ENCODE results near the gene AIDA. TPM values are rescaled to one million over a fixed set of nuclear protein-coding genes. Genes with fewer than 3 reads are reported as not detected.

The AIDA gene
- total and polyA plus RNA-seq, 12 donors: 29.5 to 68.4 (median 43.6) TPM

DNA sequence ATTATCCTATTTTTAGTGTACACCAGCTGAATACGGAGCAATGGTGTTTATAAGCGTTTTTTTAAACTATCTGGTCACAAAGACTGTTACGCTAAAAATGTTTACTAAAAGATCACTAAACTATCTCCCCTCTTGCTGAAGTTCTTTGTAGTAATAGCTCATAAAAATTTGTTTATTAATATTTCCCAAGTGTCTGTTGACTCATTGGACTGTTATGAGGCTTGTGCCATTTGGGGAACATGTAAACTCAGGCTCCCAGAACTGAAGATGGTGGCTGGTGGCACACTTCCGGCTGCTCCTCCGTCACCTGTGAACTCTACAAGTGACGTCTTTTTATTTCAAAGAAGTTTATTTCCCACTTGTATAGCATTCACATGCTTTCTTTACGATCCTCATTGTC lies 46.3 kb downstream of the AIDA start:
- no peak overlapping the region for H3K27ac ChIP-seq
- WGBS, 2 donors: 92 to 93% methylated on average over 7 of the region's 7 CpGs

GRCh38 chr1:222663431-222663934 lies 48.8 kb downstream of the AIDA start:
- TF ChIP-seq, protein P1, sequence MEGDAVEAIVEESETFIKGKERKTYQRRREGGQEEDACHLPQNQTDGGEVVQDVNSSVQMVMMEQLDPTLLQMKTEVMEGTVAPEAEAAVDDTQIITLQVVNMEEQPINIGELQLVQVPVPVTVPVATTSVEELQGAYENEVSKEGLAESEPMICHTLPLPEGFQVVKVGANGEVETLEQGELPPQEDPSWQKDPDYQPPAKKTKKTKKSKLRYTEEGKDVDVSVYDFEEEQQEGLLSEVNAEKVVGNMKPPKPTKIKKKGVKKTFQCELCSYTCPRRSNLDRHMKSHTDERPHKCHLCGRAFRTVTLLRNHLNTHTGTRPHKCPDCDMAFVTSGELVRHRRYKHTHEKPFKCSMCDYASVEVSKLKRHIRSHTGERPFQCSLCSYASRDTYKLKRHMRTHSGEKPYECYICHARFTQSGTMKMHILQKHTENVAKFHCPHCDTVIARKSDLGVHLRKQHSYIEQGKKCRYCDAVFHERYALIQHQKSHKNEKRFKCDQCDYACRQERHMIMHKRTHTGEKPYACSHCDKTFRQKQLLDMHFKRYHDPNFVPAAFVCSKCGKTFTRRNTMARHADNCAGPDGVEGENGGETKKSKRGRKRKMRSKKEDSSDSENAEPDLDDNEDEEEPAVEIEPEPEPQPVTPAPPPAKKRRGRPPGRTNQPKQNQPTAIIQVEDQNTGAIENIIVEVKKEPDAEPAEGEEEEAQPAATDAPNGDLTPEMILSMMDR (IDR thresholded peaks at IDR 0.05): no peak
- intact Hi-C loops (cut with DNase I): no loop called here
- no peak overlapping the region for H3K4me3 ChIP-seq

More for the DNA sequence above, 46.3 kb downstream of the AIDA start:
- H3K9me3 ChIP-seq: no peaks in the 10 kb centered on the region
- no peaks in the 10 kb centered on the region for H3K27me3 ChIP-seq
- DNase-seq (no peak), ATAC-seq (no peak)
- intact Hi-C loops (cut with DNase I): no loop called here
- no peaks in the 10 kb centered on the region for H3K4me1 ChIP-seq
- H3K4me3 ChIP-seq: no peak overlapping the region
- H3K36me3 ChIP-seq: peaks cover 0 to 86% (median 58%) of the 10 kb centered on the region in 9 donors
- TF ChIP-seq, protein P1 (IDR thresholded peaks at IDR 0.05): no peak

DNA sequence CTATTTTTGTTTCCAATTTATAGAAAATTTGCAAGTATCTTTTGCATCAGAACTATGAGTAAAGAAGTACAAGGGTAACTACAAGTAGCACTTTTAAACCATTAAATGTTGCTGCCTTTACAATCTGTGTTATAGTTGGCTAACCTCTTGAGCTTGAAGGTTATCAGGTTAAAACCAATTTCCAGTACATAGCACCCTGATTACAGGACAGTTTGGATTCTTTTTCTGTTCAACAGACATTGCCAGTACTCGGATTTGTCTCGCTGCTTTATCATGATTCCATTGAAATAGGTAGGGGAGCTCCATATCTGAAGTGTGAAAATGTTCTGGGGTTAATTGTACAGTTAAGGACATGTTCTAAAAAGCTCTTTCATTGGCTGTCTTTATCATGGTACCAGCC lies 54.4 kb downstream of the AIDA start:
- Histone ChIP-seq H3K27me3 (no peaks in the 10 kb centered on the region), H3K4me3 (no peak overlapping the region), H3K36me3 (peaks cover 0 to 100% (median 58%) of the 10 kb centered on the region in 9 donors), H3K4me1 (peaks cover 0 to 18% (median 0%) of the 10 kb centered on the region in 9 donors), H3K27ac (no peak overlapping the region), H3K9me3 (no peaks in the 10 kb centered on the region)
- intact Hi-C loops (cut with DNase I): loop anchor here in 1 of 10 donors (10.0 kb wide), 1 partner anchor 47 kb away; no protein-coding TSS in a partner anchor
- TF ChIP-seq, protein P1 (IDR thresholded peaks at IDR 0.05): no peak
- DNase-seq (no peak), ATAC-seq (no peak)
- 29 to 38% methylated on average over 2 of the region's 2 CpGs for WGBS, 2 donors

More at GRCh38 chr1:222663431-222663934, 48.8 kb downstream of the AIDA start:
- H3K9me3 ChIP-seq: no peaks in the 10 kb centered on the region
- no peak for DNase-seq
- H3K27me3 ChIP-seq: no peaks in the 10 kb centered on the region
- WGBS, 2 donors: 97 to 98% methylated on average over 4 of the region's 4 CpGs
- no peak overlapping the region for H3K27ac ChIP-seq
- H3K4me1 ChIP-seq: no peaks in the 10 kb centered on the region
- ATAC-seq: no peak
- H3K36me3 ChIP-seq: peaks cover 0 to 96% (median 79%) of the 10 kb centered on the region in 9 donors

- no peaks in the 10 kb centered on the region for H3K27me3 ChIP-seq
- peaks cover 0 to 100% (median 60%) of the 10 kb centered on the region in 9 donors for H3K36me3 ChIP-seq
- H3K4me3 ChIP-seq: no peak overlapping the region
- ATAC-seq (no peak), DNase-seq (no peak)
- H3K9me3 ChIP-seq: no peaks in the 10 kb centered on the region
- peaks cover 0 to 18% (median 0%) of the 10 kb centered on the region in 9 donors for H3K4me1 ChIP-seq
- intact Hi-C loops (cut with DNase I): loop anchor here in 1 of 10 donors (10.0 kb wide), 1 partner anchor 48 kb away; no protein-coding TSS in a partner anchor
- WGBS, 2 donors: 98 to 100% methylated on average over 2 of the region's 2 CpGs
- TF ChIP-seq, protein P1 (IDR thresholded peaks at IDR 0.05): no peak
- no peak overlapping the region for H3K27ac ChIP-seq
Measured at GRCh38 chr1:222656391-222657155, 55.7 kb downstream of the AIDA start.
